HG03575 (cell line): Measurements from ENCODE around the gene NTM.

Experiments used
- ATAC-seq: cut with Tn5 transposase; IDR thresholded peaks from one replicate; pipeline ENCODE4 v1.9.1; 2021; ENCODE audit not compliant: unreplicated experiment, insufficient number of reproducible peaks, low FRiP score; ENCODE audit errors: extremely low read depth

NTM gene

GRCh38 chr11:131841028-131841427, 470.6 kb downstream of the NTM start:
- no peak for ATAC-seq

DNA sequence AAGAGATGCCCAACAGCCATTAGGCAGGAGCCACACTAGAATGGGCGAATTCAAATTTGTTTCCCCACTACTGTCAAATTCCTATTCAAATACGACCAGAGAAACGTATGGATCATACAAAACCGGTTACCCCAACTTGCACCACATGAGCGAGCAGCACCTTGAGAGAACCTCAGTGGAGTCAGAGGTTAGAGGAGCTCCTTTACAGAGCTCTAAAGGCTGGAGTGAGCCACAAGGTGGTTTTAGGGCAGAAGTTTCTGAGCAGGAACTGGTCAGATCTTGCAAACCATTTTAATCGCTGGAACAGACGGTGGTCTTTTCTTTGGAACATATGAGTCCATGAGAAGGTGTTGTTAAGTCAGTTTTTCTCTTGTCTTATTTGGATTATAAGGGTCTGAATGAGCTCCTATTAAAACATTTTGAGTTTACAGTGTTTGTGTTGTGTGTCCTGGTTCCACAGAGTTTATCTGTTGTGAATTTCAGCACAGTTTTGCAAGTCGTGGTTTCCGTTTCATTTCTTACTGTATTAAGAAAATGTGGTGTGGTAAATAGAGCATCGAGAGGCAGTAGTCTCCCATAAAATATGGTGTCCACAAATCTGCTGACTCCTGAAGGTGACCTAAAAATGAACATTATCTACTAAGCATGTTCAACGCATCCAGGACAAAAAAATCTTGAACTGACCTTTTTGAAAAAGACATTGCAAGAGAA, 471.7 kb downstream of the NTM start:
- ATAC-seq = no peak

GRCh38 chr11:131845255-131845654, 474.8 kb downstream of the NTM start:
- ATAC-seq = no peak

GRCh38 chr11:131849485-131849884, 479.1 kb downstream of the NTM start:
- no peak for ATAC-seq

DNA sequence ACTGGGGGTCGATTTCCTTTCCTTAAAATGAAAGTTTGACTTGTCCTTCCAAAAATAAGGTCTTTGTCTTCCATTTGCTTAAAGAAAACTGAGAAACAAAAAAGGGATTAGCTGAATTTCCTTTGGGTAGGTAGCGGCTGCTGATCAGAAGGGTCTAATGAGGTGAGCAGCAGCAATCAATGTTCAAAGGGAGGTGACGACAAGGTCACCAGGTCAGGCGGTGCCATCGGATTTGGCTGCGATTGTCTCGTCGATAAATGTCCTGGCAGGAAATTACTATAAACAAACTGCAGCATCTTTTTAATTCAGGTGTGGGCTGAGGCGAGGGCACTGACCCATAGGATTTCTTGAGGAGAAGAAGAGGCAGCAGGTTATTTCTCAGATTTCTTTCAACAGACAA, 480.1 kb downstream of the NTM start:
- ATAC-seq = no peak

GRCh38 chr11:131851964-131852755, 481.7 kb downstream of the NTM start:
- no peak for ATAC-seq

- ATAC-seq = no peak
Measured at GRCh38 chr11:131852757-131853156, 482.3 kb downstream of the NTM start.

GRCh38 chr11:131854391-131854790, 484.0 kb downstream of the NTM start:
- ATAC-seq = no peak

- ATAC-seq = no peak
Measured at GRCh38 chr11:131855320-131855719, 484.9 kb downstream of the NTM start.

DNA sequence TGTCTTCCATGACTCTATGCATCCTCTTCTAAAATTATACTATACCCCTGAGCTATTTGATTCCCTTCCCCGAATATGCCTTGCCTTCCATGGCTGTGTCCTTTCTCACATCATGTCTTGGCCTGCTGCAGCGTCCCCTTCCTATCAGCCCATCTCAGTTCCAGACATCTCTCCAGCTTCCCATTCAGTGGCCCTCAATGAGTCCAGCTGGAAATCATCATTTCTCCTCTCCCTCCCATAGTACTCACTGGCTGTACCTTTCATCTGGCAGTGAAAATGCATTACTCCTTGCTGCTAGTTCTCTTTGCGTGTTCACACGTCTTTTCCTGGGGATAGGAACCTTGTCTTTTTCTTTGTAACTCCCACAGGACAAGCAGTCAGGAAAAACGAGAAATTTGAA, 486.8 kb downstream of the NTM start:
- no peak for ATAC-seq

DNA sequence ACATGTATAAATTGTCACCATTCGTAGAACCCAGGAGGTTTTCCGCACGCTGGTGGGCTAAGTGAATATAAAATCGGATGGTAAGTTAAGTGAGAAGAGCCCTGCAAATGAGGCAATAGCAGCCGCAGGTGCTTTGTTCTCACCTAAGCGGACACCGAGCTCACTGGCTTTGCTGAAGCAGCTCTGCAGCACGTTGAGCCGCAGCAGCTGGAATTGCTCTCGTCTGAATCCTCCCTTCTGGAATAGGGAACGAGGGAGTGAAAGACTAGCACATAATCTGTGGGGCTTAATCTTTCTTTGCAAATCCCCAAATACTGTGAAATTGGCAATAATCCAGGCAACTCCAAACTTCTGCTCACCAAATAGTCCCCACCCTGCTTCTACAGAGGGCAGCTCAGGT, 488.1 kb downstream of the NTM start:
- no peak for ATAC-seq

GRCh38 chr11:131859538-131860210, 489.3 kb downstream of the NTM start:
- ATAC-seq = no peak

GRCh38 chr11:131864228-131864627, 493.8 kb downstream of the NTM start:
- no peak for ATAC-seq

GRCh38 chr11:131865860-131866259, 495.4 kb downstream of the NTM start:
- ATAC-seq = no peak

DNA sequence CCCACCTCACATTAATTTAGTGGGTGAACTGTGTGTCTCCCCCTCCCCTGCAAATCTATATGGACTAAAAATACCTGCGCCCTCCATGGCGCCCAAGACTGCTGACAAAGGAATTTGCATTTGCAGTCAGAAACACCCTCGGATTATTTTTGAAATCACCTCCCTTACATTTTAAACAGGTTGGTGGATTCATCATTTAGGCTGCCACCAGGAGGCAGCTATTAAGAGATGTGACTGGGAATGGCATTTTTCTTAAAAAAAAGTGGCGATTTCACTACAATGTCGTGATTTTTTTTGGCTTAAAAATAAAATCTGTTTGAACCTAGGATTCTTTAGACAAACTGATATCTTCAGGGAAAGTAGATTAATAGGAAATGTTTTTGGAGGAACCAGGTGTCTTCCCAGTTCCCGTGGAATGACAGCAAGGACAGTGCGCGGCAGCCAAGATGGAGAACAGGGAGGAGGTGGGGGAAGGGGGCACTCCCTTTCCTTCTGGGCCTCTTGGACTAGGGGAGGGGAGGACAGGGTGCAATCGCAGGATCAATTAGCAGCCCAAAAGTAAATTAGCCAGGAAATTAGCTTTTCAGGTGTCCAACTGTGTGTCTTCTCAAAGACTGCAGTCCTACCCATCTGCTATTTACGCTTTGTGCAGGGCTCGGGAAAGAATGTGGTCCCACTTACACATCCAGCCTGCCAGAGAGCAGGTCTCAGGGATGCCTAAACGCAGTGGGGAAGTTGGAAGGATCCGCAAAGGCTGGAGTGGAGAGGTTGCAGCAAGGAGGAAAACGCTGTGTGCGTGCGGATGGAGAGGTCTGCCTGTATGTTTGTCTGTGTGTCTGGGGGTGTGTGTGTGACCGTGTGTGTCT, 496.4 kb downstream of the NTM start:
- no peak for ATAC-seq

- no peak for ATAC-seq
Measured at GRCh38 chr11:131867457-131868257, 497.2 kb downstream of the NTM start.

- no peak for ATAC-seq
Measured at GRCh38 chr11:131868629-131869507, 498.5 kb downstream of the NTM start.
